IMR-90 (cell line): Measurements from ENCODE around the gene CCDC137.

Source experiments
- FOS ChIP-seq: fragments of 150-350 bp; IDR thresholded peaks from 2 replicates; pipeline ENCODE4 v1.6.1; 2016; ENCODE audit warnings: low read depth, low read length
- RAD21 ChIP-seq: IDR thresholded peaks from 2 replicates; pipeline ENCODE4 v1.6.1; 2012; ENCODE audit warnings: low read length, improper control_type of control experiment
- TF ChIP-seq, protein P1 (sequence below): conservative IDR thresholded peaks from 2 replicates; pipeline ENCODE4 v1.5.1; 2012; ENCODE audit warnings: mild to moderate bottlenecking, low read depth, low read length, improper control_type of control experiment
- TF ChIP-seq, protein P2 (sequence below): fragments of 150-350 bp; IDR thresholded peaks from 2 replicates; pipeline ENCODE4 v1.6.1; 2016; ENCODE audit warnings: low read depth, mild to moderate bottlenecking, low read length, moderate library complexity, borderline replicate concordance

DNA sequence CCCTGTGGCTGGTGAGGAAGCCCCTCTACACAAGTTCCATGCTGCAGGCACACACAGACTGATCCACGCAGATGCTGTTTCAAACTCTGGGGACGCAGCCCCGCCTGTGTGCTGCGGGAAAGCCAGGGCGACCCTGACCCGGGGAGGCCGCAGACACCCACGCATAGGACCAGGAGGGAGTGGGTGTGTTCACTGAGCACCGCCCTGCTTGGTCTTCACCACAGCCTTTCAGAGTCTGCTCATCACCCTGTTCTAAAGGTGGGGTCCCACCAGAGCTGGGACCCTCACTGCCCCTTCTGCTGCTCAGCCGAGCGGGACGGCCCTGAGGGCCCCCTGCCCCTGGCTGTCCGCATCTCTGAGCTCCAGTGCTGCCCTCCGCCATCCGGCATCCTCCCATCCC lies 22.0 kb upstream of the CCDC137 start:
- TF ChIP-seq, protein P1, sequence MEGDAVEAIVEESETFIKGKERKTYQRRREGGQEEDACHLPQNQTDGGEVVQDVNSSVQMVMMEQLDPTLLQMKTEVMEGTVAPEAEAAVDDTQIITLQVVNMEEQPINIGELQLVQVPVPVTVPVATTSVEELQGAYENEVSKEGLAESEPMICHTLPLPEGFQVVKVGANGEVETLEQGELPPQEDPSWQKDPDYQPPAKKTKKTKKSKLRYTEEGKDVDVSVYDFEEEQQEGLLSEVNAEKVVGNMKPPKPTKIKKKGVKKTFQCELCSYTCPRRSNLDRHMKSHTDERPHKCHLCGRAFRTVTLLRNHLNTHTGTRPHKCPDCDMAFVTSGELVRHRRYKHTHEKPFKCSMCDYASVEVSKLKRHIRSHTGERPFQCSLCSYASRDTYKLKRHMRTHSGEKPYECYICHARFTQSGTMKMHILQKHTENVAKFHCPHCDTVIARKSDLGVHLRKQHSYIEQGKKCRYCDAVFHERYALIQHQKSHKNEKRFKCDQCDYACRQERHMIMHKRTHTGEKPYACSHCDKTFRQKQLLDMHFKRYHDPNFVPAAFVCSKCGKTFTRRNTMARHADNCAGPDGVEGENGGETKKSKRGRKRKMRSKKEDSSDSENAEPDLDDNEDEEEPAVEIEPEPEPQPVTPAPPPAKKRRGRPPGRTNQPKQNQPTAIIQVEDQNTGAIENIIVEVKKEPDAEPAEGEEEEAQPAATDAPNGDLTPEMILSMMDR: no peak
- TF ChIP-seq, protein P2, sequence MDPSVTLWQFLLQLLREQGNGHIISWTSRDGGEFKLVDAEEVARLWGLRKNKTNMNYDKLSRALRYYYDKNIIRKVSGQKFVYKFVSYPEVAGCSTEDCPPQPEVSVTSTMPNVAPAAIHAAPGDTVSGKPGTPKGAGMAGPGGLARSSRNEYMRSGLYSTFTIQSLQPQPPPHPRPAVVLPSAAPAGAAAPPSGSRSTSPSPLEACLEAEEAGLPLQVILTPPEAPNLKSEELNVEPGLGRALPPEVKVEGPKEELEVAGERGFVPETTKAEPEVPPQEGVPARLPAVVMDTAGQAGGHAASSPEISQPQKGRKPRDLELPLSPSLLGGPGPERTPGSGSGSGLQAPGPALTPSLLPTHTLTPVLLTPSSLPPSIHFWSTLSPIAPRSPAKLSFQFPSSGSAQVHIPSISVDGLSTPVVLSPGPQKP: no peak
- no peak for TF ChIP-seq RAD21
- TF ChIP-seq FOS: no peak
